Stimulated activated CD8-positive, alpha-beta memory T cell treated with anti-CD3 and anti-CD28 coated beads, Interleukin-7, amount 100 ng/mL, for 4 hours (primary cell): ENCODE results near the gene RUBCN.
A peak's percentile ranks its signal among the peaks of the same experiment; 100 is the strongest.
"Not testable (repeated sequence)": the region's sequence is repeated elsewhere in the genome, so short reads cannot be mapped to it uniquely, and the experiment has no call there.

Experiments
- DNase-seq, 2 donors: peaks; one replicate each; pipeline ENCODE4 v3.0.0-alpha.2; 2020; ENCODE audit warnings: low read depth in 2 of 2

Gene RUBCN

DNA sequence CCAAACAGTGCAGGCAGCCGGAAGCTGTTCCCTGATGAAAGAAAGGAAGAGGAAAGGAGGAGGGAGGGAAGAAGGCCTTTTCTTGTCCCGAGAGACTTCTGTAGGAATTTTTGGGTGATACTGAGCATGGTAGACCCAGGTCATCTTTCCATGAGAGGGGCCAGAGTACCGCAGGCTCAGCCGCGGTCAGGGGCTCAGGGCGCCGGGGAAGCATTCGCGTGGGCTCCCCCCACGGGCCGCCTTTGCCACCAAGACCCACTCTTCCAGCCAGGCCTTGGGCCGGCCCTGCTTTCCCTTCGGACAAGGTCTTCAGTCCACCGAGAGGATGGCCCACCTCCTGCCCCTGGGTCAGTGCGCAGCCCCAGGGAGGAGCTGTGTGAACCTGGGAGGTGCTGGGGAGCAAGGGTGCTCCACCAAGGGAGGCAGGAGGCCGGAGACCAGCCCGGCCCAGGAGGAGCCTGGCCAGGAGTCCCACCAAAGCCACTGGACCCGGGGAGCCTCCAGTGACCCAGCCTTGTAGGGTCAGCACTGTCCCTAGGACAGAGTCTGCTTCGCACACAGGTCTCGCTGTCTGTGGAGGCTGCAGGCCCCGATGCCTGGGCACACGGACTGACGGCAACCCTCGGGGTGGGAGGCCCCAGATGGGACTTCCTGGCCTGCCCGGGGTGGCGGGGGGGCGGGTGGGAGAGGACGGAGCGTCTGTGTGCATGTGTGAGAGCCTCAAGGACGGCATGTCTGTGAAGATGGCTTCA is 79.0 kb downstream of the RUBCN start:
- DNase-seq = not testable (repeated sequence)

DNA sequence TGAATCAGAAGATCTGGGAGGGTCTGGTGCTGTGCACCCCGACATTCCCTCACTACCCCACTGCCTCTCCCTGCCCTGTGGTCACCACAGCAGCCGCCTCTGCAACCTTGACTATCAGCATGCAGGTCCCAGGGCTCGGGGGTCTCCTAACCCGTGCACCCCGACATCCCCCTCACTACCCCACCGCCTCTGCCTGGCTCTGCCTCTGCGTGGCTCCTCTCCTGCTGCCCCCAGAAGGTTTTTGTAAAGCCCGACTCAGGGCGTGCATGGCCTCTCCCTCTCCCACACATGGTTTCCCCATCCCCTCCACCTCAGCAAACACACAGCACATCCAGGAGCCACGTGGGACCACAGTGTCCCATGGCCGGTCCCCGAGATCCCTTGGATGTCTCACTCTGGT is 79.7 kb downstream of the RUBCN start:
- DNase-seq = not testable (repeated sequence)

GRCh38 chr3:197656129-197656528 is 80.6 kb downstream of the RUBCN start:
- not testable (repeated sequence) for DNase-seq

- not testable (repeated sequence) for DNase-seq
These were observed 81.7 kb downstream of the RUBCN start for GRCh38 chr3:197654998-197655330.

GRCh38 chr3:197654090-197654997 is 82.4 kb downstream of the RUBCN start:
- DNase-seq = not testable (repeated sequence)

- not testable (repeated sequence) for DNase-seq
These were observed 83.8 kb downstream of the RUBCN start for GRCh38 chr3:197652860-197653259.

GRCh38 chr3:197647649-197648048 is 89.1 kb downstream of the RUBCN start:
- not testable (repeated sequence) for DNase-seq

DNA sequence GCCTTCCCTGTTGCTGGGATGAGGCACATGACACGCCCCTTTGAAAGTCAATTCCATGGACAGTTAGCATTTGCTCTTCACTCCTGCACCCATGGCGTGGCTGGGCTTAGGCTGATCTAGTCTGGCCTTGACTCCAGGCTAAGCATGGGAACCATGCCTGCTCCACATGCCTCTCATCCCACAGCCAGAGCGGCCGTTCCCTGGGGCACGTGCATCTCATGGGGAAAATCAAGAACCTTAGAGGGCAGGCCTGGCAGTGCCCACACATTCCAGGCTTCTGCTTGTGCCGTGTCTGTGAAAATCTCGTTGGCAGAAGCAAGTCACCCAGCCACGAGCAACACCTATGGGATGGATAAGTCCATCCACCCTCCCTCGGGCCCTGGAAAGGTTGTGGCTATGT is 89.5 kb downstream of the RUBCN start:
- not testable (repeated sequence) for DNase-seq

GRCh38 chr3:197646294-197646693 is 90.4 kb downstream of the RUBCN start:
- not testable (repeated sequence) for DNase-seq

DNA sequence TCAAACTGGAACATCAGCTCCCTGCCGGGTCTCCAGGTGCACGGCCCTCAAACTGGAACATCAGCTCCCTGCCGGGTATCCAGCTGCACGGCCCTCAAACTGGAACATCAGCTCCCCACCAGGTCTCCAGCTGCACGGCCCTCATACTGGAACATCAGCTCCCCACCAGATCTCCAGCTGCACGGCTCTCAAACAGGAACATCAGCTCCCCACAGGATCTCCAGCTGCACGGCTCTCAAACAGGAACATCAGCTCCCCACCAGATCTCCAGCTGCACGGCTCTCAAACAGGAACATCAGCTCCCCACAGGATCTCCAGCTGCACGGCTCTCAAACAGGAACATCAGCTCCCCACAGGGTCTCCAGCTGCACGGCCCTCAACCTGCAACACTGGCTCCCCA is 99.1 kb downstream of the RUBCN start:
- not testable (repeated sequence) for DNase-seq

- not testable (repeated sequence) for DNase-seq
These were observed 104.7 kb downstream of the RUBCN start for GRCh38 chr3:197631989-197632388.

GRCh38 chr3:197630766-197631165 is 105.9 kb downstream of the RUBCN start:
- not testable (repeated sequence) for DNase-seq

- DNase-seq = not testable (repeated sequence)
These were observed 107.4 kb downstream of the RUBCN start for GRCh38 chr3:197629286-197629685.

GRCh38 chr3:197627772-197628523 is 108.8 kb downstream of the RUBCN start:
- DNase-seq = peak; percentile 75 to 80

- not testable (repeated sequence) for DNase-seq
These were observed 109.4 kb downstream of the RUBCN start for GRCh38 chr3:197627158-197627771.

DNA sequence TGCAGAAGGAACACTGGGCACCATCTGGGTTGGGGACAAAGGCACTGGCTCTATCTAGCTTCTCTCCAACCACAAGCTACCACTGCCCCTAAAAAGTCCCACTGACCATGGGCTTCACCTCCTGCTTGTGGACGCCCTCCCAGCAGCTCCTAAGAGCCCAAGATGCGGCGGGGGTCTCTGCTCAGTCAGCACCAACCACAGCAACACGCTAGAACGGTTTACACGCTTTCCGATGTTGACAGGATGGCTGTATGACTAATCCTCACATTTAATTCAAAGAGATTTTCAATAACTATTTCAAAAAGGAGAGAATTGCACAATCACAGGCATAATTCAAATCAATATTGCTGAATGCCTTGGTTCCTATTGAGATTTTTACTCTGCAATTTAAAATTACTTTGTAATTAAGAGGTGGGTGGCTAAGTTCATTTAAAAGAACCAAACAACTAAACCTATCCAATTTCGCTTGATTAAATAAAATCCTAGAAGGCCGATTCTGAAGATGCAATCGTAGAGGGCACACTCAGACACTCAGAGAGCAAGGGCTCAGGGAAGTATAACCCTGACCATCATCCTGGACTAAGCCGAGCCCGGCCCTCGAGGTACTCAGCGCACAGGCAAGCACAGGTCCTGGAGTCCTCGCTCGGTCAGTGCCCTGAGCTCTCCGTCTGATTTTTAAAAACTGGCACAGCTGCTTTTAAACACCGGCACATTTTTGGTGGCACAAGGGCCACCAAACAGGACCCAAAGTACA is 110.1 kb downstream of the RUBCN start:
- DNase-seq = not testable (repeated sequence)

DNA sequence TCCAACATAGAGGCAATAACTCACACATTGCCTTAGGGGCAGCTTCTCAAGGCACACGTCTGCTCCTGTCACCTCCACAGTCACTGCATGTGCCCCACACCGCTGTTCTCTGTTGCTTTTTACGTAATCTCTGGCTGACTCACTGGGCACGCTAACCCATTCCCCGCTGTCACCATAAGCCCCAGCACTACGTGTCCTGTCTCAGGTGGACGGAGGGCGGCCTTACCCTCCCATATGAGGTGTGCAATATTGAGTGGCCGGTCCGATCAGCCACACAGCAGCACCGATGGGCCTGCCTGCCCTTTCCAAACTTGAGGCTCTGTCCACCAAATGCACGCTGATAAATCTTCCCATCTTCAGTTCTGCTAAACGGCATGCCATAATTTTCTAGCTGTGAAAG is 115.2 kb downstream of the RUBCN start:
- not testable (repeated sequence) for DNase-seq
